Activated CD4-positive, alpha-beta T cell treated with anti-CD3 and anti-CD28 coated beads, Interleukin-2, amount 50 U/mL, for 1 hour (primary cell): ENCODE data around the gene KCNH2.
"Not testable (repeated sequence)": the region's sequence is repeated elsewhere in the genome, so short reads cannot be mapped to it uniquely, and the experiment has no call there.

Experiments
- DNase-seq: peaks from one replicate; pipeline ENCODE4 v3.0.0-alpha.2; 2020

KCNH2 gene

GRCh38 chr7:150978126-150978789, at the start of gene KCNH2:
TSS of gene KCNH2 (minus strand) at chr7:150978321. CDS start at chr7:150977913, 408 bp downstream.
- DNase-seq: peak; percentile 26

- DNase-seq: not testable (repeated sequence)
Measured at GRCh38 chr7:151027728-151028130, 49.6 kb upstream of the KCNH2 start.

- not testable (repeated sequence) for DNase-seq
Measured at GRCh38 chr7:151026771-151027727, 48.9 kb upstream of the KCNH2 start.

- no peak for DNase-seq
Measured at GRCh38 chr7:151025924-151026671, 48.0 kb upstream of the KCNH2 start.

GRCh38 chr7:151024435-151025056, 46.4 kb upstream of the KCNH2 start, which contains the start of gene ATG9B:
TSS of gene ATG9B (minus strand) at chr7:151024494. CDS start at chr7:151024423, 71 bp downstream.
- no peak for DNase-seq

GRCh38 chr7:151023232-151023631, 45.1 kb upstream of the KCNH2 start:
- no peak for DNase-seq

- DNase-seq: no peak
Measured at GRCh38 chr7:151020231-151020630, 42.1 kb upstream of the KCNH2 start.

- no peak for DNase-seq
Measured at GRCh38 chr7:151019130-151019447, 41.0 kb upstream of the KCNH2 start.

GRCh38 chr7:151018421-151019129, 40.5 kb upstream of the KCNH2 start:
- peak; percentile 42 for DNase-seq

- DNase-seq: peak; percentile 83
Measured at GRCh38 chr7:151017953-151018420, 39.9 kb upstream of the KCNH2 start.

GRCh38 chr7:151017370-151017952, 39.3 kb upstream of the KCNH2 start:
- no peak for DNase-seq

- no peak for DNase-seq
Measured at GRCh38 chr7:151016942-151017341, 38.8 kb upstream of the KCNH2 start.

GRCh38 chr7:151016505-151016904, 38.4 kb upstream of the KCNH2 start:
- DNase-seq: no peak

- no peak for DNase-seq
Measured at GRCh38 chr7:151015967-151016366, 37.8 kb upstream of the KCNH2 start.

GRCh38 chr7:151014950-151015349, 36.8 kb upstream of the KCNH2 start:
- peak; percentile 39 for DNase-seq

- DNase-seq: peak; percentile 92
Measured at GRCh38 chr7:151013733-151014497, 35.8 kb upstream of the KCNH2 start.

- no peak for DNase-seq
Measured at GRCh38 chr7:151013356-151013732, 35.2 kb upstream of the KCNH2 start.

GRCh38 chr7:151012911-151013347, 34.8 kb upstream of the KCNH2 start:
- no peak for DNase-seq

GRCh38 chr7:151012031-151012692, 34.0 kb upstream of the KCNH2 start:
- no peak for DNase-seq

- DNase-seq: not testable (repeated sequence)
Measured at GRCh38 chr7:151011616-151012015, 33.5 kb upstream of the KCNH2 start.
